HL-60 (cell line): ENCODE results near the gene ALK.

Source experiments
- DNase-seq, 2 experiments: peaks; one replicate each; pipeline ENCODE4 v3.0.0-alpha.2; 2010 to 2020; ENCODE audit warnings: low read depth in 1 of 2, low spot score in 1 of 2
- H3K27ac ChIP-seq: fragments of 250-450 bp; sonication (Bioruptor Pico); replicated peaks from 2 replicates; pipeline ENCODE4 v1.5.1; 2020; ENCODE audit warnings: mild to moderate bottlenecking, moderate library complexity
- H3K27me3 ChIP-seq: fragments of 250-450 bp; sonication (Bioruptor Pico); 2 replicates; pipeline ENCODE4 v1.5.1; 2021; ENCODE audit warnings: mild to moderate bottlenecking, moderate library complexity; ENCODE audit not compliant: insufficient read depth, poor library complexity, severe bottlenecking
- H3K4me3 ChIP-seq: replicated peaks from 2 replicates; pipeline ENCODE4 v1.5.1; 2011; ENCODE audit warnings: mild to moderate bottlenecking, control low read depth, low read length; ENCODE audit not compliant: insufficient read depth
- GABPA ChIP-seq: IDR thresholded peaks from 2 replicates; pipeline ENCODE4 v1.6.1; 2012; ENCODE audit warnings: low read depth
- POLR2AphosphoS5 ChIP-seq: IDR thresholded peaks from 2 replicates; pipeline ENCODE4 v1.6.1; 2012; ENCODE audit warnings: low read depth
- SPI1 ChIP-seq: IDR thresholded peaks from 2 replicates; pipeline ENCODE4 v1.6.1; 2012; ENCODE audit warnings: low read depth, mild to moderate bottlenecking, borderline replicate concordance
- TF ChIP-seq, protein P1 (sequence below): IDR thresholded peaks from one replicate; pipeline ENCODE4 v1.5.1; 2011; ENCODE audit warnings: low read length, control low read depth, inconsistent platforms; ENCODE audit not compliant: insufficient read depth
- TF ChIP-seq, protein P2 (sequence below): IDR thresholded peaks from 2 replicates; pipeline ENCODE4 v1.6.1; 2012; ENCODE audit warnings: low read depth; ENCODE audit not compliant: insufficient replicate concordance

Gene ALK

DNA sequence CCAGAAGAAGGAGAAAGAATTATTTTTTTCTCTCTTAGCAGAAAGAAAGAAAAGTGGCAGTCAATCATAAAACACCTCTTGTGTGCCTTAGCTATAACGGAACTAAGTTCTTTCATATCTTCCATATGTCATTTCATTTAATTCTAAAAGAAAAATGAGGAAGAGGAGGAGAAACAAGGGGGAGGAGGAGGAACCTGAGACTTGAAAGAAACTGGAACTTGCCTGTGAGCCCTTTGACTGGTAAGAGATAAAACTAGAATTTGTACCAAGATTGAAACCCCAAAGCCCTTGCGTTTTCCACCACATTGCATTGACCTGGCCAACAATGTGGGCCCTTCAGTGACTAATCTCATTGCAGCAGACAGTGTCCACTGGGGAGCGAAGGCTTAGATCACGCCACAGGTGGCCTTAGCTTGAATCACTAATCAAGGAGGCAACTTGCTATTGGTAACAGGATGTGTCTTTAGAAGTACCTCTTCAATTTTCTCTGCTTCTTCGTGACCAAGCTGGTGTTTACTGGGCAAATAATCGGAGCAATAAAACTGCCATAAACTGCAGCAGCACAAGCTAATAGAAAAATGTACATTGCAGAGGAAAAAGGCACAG lies 498.2 kb downstream of the ALK start:
- H3K27ac ChIP-seq = no peak overlapping the region
- no peak overlapping the region for H3K4me3 ChIP-seq
- no peak for TF ChIP-seq POLR2AphosphoS5
- TF ChIP-seq SPI1 = peak; percentile 28; the same call in 1 of the 2 replicates
- H3K27me3 ChIP-seq = peaks cover 2% of the 10 kb centered on the region
- no peak for DNase-seq

DNA sequence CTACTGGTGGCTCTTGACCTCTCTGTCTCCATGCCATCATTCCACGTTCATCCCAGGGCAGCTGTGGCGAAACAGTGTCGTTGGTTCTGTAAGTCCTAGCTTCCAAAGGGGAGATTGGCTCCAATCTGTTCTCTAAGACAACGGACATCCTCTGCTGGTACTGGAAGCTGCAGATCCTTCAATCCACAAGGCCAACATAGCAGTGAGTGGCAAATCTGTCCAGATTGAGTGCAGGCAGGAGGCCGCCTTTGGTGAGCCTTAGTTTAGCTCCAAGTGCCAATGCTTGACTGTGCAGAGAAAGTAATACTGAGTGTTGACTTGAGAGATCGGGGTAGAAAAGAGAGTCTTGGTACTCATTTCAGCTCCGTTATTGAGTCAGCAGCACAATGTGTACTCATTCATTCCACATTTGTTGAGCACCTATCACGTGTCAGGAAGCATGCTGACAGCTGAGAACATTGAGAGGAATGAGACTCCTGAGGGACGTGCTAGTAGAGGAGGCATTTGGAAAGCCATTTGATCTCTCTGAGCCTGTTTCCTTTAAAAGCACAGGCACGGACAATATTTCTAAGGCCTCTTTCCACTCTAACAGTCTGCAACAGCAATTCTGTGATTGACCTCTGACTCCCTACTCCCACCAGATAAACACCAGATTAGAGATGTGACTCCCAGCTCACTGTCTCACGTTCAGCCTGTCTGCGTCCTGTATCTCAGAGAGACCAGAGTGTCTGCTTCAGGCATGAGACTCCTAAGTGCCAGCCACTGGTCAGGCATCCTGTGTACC lies 500.2 kb downstream of the ALK start:
- H3K4me3 ChIP-seq = no peak overlapping the region
- H3K27ac ChIP-seq = no peak overlapping the region
- H3K27me3 ChIP-seq = no peaks in the 10 kb centered on the region
- DNase-seq = no peak
- TF ChIP-seq SPI1 (no peak), POLR2AphosphoS5 (no peak)
- TF ChIP-seq, protein P1, sequence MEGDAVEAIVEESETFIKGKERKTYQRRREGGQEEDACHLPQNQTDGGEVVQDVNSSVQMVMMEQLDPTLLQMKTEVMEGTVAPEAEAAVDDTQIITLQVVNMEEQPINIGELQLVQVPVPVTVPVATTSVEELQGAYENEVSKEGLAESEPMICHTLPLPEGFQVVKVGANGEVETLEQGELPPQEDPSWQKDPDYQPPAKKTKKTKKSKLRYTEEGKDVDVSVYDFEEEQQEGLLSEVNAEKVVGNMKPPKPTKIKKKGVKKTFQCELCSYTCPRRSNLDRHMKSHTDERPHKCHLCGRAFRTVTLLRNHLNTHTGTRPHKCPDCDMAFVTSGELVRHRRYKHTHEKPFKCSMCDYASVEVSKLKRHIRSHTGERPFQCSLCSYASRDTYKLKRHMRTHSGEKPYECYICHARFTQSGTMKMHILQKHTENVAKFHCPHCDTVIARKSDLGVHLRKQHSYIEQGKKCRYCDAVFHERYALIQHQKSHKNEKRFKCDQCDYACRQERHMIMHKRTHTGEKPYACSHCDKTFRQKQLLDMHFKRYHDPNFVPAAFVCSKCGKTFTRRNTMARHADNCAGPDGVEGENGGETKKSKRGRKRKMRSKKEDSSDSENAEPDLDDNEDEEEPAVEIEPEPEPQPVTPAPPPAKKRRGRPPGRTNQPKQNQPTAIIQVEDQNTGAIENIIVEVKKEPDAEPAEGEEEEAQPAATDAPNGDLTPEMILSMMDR = no peak

DNA sequence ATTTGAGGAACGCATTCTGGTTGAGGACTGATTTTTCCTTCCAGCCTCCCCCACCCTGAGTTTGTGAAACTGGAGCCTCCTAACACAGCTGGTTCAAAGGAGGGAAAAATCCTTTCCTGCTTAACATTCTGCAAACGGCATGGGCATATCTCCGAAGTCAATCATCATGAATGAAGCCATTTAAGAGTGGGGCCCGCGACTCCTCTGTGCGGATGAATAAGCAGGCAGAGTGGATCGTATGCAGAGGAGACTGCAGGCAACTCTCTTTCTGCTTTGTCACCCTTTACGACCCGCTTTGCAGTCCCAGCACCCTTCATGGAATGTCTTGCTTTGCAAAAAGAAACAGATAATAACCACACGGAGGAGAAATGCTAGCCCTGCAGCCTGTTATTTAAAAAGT lies 500.9 kb downstream of the ALK start:
- H3K27ac ChIP-seq = no peak overlapping the region
- TF ChIP-seq GABPA = no peak
- no peak for TF ChIP-seq POLR2AphosphoS5
- TF ChIP-seq, protein P2, sequence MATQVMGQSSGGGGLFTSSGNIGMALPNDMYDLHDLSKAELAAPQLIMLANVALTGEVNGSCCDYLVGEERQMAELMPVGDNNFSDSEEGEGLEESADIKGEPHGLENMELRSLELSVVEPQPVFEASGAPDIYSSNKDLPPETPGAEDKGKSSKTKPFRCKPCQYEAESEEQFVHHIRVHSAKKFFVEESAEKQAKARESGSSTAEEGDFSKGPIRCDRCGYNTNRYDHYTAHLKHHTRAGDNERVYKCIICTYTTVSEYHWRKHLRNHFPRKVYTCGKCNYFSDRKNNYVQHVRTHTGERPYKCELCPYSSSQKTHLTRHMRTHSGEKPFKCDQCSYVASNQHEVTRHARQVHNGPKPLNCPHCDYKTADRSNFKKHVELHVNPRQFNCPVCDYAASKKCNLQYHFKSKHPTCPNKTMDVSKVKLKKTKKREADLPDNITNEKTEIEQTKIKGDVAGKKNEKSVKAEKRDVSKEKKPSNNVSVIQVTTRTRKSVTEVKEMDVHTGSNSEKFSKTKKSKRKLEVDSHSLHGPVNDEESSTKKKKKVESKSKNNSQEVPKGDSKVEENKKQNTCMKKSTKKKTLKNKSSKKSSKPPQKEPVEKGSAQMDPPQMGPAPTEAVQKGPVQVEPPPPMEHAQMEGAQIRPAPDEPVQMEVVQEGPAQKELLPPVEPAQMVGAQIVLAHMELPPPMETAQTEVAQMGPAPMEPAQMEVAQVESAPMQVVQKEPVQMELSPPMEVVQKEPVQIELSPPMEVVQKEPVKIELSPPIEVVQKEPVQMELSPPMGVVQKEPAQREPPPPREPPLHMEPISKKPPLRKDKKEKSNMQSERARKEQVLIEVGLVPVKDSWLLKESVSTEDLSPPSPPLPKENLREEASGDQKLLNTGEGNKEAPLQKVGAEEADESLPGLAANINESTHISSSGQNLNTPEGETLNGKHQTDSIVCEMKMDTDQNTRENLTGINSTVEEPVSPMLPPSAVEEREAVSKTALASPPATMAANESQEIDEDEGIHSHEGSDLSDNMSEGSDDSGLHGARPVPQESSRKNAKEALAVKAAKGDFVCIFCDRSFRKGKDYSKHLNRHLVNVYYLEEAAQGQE = no peak
- TF ChIP-seq SPI1 = no peak
- TF ChIP-seq, protein P1 = no peak
- H3K4me3 ChIP-seq = no peak overlapping the region
- DNase-seq = no peak
- H3K27me3 ChIP-seq = no peaks in the 10 kb centered on the region

DNA sequence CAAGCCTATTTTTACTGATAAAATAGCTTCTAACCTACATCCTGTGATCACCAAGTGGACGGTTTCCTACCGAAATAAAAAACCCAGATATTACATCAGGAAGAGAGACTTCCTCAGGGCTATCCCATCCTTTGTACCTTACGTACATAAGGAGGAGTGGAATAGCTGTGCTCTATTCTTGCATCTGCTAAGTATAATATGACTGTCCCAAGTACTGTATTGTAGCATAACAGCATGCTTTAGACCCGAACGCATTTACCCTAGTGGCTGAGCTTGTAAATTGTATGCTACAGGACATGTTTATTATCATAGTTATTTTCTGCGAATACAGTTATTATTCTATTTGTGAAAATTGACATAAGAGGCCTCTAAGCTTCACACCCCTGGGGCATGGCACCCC lies 503.8 kb downstream of the ALK start:
- no peak overlapping the region for H3K4me3 ChIP-seq
- TF ChIP-seq SPI1 (no peak), GABPA (no peak), POLR2AphosphoS5 (no peak)
- TF ChIP-seq, protein P1 = no peak
- TF ChIP-seq, protein P2 = no peak
- H3K27me3 ChIP-seq = no peaks in the 10 kb centered on the region
- no peak for DNase-seq
- no peak overlapping the region for H3K27ac ChIP-seq
